Type B pancreatic cell (in vitro differentiated cells): Measurements from ENCODE around the gene STIM1. TPM values are rescaled to one million over a fixed set of nuclear protein-coding genes. Genes with fewer than 3 reads are reported as not detected.
A peak's percentile ranks its signal among the peaks of the same experiment; 100 is the strongest.

Source experiments
- DNase-seq: peaks from one replicate; pipeline ENCODE4 v3.0.0; 2021; ENCODE audit warnings: mixed read lengths; ENCODE audit not compliant: unreplicated experiment; ENCODE audit errors: extremely low spot score
- H3K27ac Mint-ChIP-seq: 2 replicates; pipeline ENCODE4 v1.8.0; 2021; ENCODE audit warnings: mild to moderate bottlenecking, mixed read lengths
- H3K27me3 Mint-ChIP-seq: 2 replicates; pipeline ENCODE4 v1.8.0; 2021; ENCODE audit warnings: mixed read lengths
- H3K36me3 Mint-ChIP-seq: 2 replicates; pipeline ENCODE4 v1.8.0; 2021; ENCODE audit warnings: mixed read lengths
- H3K4me1 Mint-ChIP-seq: one replicate; pipeline ENCODE4 v1.8.0; 2021; ENCODE audit warnings: mixed read lengths; ENCODE audit not compliant: unreplicated experiment
- H3K4me3 Mint-ChIP-seq: 2 replicates; pipeline ENCODE4 v1.8.0; 2021; ENCODE audit warnings: mild to moderate bottlenecking, mixed read lengths
- H3K9me3 Mint-ChIP-seq: 2 replicates; pipeline ENCODE4 v1.8.0; 2021; ENCODE audit warnings: mixed read lengths
- CTCF ChIP-seq: fragments of 200-600 bp; sonication (generic); conservative IDR thresholded peaks from 2 replicates; pipeline ENCODE4 v1.5.0; 2021; ENCODE audit warnings: antibody characterized with exemption, mild to moderate bottlenecking
- total RNA-seq: library from RNA; stranded (reverse); gene quantifications from 2 replicates; pipeline ENCODE4 v1.2.1, GENCODE V29; 2021; ENCODE audit warnings: low replicate concordance

Gene STIM1
- total RNA-seq, 1 donor from 2014 or later, result 38.9 TPM

DNA sequence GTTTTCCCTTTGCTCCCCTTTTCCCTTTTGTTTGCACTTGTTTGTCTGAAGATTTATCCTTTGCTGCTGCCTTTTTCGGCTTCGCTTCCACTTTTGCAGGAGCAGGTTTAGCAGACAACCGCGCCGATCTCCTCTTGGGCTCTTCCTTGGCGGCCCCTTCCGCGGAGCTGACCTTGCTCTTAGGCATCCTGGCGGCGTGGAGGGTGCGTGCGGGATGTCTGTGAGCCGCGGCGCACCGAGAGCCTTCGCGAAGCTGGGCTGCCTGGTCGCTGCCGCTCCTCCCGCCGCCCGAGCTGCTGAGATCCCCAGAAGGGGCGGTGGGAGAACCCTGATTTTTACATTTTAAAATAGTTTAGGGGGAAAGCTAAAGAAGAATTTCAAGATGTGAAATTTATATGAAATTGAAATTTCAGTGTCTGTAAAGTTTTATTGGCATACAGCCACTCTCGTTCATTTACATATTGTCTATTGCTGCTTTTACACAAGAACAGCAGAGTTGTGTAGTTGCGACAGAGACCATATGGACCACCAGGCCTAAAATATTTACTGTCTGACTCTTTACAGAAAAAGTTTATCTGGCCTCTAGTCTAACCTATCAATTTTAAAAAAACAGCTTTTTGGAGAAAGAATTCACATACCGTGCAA lies 133.9 kb downstream of the STIM1 start:
- DNase-seq, result no peak
- Mint-ChIP-seq H3K4me3 (peak overlapping the region; percentile 69), H3K9me3 (peaks cover 4% of the 10 kb centered on the region), H3K27me3 (peaks cover 3% of the 10 kb centered on the region), H3K27ac (peak overlapping the region; percentile 15), H3K36me3 (peaks cover 5% of the 10 kb centered on the region), H3K4me1 (no peaks in the 10 kb centered on the region)
- TF ChIP-seq CTCF, result no peak

- peaks cover 9% of the 10 kb centered on the region for H3K36me3 Mint-ChIP-seq
- no peak for TF ChIP-seq CTCF
- no peaks in the 10 kb centered on the region for H3K4me1 Mint-ChIP-seq
- H3K4me3 Mint-ChIP-seq, result no peak overlapping the region
- DNase-seq, result no peak
- H3K27me3 Mint-ChIP-seq, result peaks cover 3% of the 10 kb centered on the region
- H3K9me3 Mint-ChIP-seq, result peaks cover 9% of the 10 kb centered on the region
- H3K27ac Mint-ChIP-seq, result no peak overlapping the region
Observed at GRCh38 chr11:3989921-3990290, 134.4 kb downstream of the STIM1 start.

DNA sequence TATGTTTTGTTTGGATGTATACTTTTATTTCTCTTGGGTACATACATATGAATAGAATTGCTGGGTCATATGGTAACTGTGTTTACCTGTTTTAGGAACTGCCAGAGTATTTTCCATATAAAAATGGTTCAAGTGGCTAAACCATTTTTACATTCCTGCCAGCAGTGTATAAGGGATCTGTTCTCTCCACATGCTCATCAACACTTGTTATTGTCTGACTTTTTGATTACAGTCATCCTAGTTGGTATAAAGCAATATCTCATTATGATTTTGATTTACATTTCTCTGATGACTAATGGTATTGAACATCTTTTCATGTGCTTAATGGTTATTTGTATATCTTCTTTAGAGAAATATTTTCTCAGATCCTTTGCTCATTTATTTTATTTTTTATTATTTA lies 134.9 kb downstream of the STIM1 start:
- no peak overlapping the region for H3K4me3 Mint-ChIP-seq
- DNase-seq, result no peak
- no peaks in the 10 kb centered on the region for H3K4me1 Mint-ChIP-seq
- no peak overlapping the region for H3K27ac Mint-ChIP-seq
- H3K27me3 Mint-ChIP-seq, result peaks cover 3% of the 10 kb centered on the region
- TF ChIP-seq CTCF, result no peak
- peaks cover 9% of the 10 kb centered on the region for H3K36me3 Mint-ChIP-seq
- peaks cover 9% of the 10 kb centered on the region for H3K9me3 Mint-ChIP-seq

DNA sequence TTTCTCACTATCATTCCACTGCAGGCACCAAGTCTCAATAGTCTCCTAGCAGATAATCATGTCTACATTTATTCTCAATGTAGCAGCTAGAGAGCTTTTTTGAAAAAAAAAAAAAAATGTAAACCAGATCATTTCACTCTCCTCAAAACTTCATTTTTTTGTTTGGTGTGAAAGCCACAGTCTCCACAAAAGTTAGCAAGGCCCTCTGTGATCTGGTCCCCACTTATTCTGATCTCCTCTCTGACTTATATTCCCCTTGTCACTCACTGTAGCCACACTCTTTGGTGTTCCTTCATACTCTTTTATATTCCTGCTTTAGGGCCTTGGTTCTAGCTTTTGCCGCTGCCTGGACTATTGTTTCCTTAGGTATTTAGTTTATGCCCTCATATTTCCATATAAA lies 137.5 kb downstream of the STIM1 start:
- peaks cover 12% of the 10 kb centered on the region for H3K36me3 Mint-ChIP-seq
- no peaks in the 10 kb centered on the region for H3K4me1 Mint-ChIP-seq
- DNase-seq, result no peak
- H3K4me3 Mint-ChIP-seq, result no peak overlapping the region
- H3K27ac Mint-ChIP-seq, result no peak overlapping the region
- TF ChIP-seq CTCF, result no peak
- peaks cover 3% of the 10 kb centered on the region for H3K27me3 Mint-ChIP-seq
- H3K9me3 Mint-ChIP-seq, result peaks cover 14% of the 10 kb centered on the region

DNA sequence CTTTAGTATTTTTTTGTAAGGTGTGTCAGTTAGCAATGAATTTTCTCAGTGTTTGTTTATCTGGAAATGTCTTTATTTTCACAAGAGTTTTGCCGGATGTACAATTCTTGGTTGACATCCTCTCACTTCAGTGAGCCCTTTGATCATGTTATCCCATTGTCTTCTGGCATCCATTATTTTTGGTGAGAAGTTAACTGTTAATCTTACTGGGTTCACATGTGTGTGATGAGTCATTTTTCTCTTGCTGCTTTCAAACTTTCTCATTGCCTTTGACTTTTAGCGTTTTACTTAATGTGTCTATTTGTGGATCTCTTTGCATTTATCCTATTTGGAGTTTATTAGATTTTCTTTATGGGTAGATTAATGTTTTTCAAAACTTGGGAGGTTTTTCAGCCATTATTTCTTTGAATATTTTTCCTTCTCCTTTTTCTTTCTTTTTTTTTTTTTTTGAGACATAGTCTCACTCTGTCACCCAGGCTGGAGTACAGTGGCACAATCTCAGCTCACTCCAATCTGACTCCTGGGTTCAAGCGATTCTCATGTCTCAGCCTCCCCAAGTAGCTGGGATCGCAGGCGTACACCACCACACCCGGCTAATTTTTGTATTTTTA lies 138.7 kb downstream of the STIM1 start:
- peaks cover 2% of the 10 kb centered on the region for H3K27me3 Mint-ChIP-seq
- no peak for TF ChIP-seq CTCF
- H3K4me3 Mint-ChIP-seq, result no peak overlapping the region
- peaks cover 12% of the 10 kb centered on the region for H3K36me3 Mint-ChIP-seq
- H3K9me3 Mint-ChIP-seq, result peaks cover 15% of the 10 kb centered on the region
- H3K4me1 Mint-ChIP-seq, result no peaks in the 10 kb centered on the region
- no peak overlapping the region for H3K27ac Mint-ChIP-seq
- DNase-seq, result no peak
